Loucy (cell line): ENCODE data around the gene CDK15.

Experiments
- CTCF ChIP-seq: fragments of 200-600 bp; sonication (generic); conservative IDR thresholded peaks from 2 replicates; pipeline ENCODE4 v1.5.1; 2014; ENCODE audit warnings: mild to moderate bottlenecking, antibody characterized with exemption, low read length
- EZH2phosphoT487 ChIP-seq: fragments of 200-600 bp; IDR thresholded peaks from 2 replicates; pipeline ENCODE4 v1.6.1; 2018; ENCODE audit warnings: antibody characterized with exemption, mild to moderate bottlenecking, moderate library complexity, borderline replicate concordance

GRCh38 chr2:201942531-201942930, 136.2 kb downstream of the CDK15 start:
- TF ChIP-seq EZH2phosphoT487 (no peak), CTCF (no peak)
